ENCODE results near the gene LRP1.

The LRP1 gene

DNA sequence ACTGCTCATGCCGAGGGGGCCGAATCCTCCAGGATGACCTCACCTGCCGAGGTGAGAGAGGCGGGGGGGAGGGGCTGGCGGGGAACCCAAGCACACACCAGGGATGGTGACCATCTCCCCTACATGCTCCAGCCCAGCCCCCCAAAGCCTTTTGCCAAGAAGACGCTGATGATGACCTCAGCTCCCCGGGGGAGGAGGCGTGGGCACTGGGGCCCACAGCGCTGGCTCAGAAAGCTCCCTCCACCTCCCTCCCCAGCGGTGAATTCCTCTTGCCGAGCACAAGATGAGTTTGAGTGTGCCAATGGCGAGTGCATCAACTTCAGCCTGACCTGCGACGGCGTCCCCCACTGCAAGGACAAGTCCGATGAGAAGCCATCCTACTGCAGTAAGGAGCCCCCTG lies 64.6 kb downstream of the LRP1 start:
- H3K27ac ChIP-seq = no peak overlapping the region
- TF ChIP-seq, protein P1, sequence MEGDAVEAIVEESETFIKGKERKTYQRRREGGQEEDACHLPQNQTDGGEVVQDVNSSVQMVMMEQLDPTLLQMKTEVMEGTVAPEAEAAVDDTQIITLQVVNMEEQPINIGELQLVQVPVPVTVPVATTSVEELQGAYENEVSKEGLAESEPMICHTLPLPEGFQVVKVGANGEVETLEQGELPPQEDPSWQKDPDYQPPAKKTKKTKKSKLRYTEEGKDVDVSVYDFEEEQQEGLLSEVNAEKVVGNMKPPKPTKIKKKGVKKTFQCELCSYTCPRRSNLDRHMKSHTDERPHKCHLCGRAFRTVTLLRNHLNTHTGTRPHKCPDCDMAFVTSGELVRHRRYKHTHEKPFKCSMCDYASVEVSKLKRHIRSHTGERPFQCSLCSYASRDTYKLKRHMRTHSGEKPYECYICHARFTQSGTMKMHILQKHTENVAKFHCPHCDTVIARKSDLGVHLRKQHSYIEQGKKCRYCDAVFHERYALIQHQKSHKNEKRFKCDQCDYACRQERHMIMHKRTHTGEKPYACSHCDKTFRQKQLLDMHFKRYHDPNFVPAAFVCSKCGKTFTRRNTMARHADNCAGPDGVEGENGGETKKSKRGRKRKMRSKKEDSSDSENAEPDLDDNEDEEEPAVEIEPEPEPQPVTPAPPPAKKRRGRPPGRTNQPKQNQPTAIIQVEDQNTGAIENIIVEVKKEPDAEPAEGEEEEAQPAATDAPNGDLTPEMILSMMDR (IDR thresholded peaks at IDR 0.05) = no peak
- TF ChIP-seq ZFX (IDR thresholded peaks at IDR 0.05; ENCODE audit: borderline replicate concordance) = no peak

- no peak overlapping the region for H3K27ac ChIP-seq
Measured at GRCh38 chr12:57193706-57194245, 65.5 kb downstream of the LRP1 start.

GRCh38 chr12:57194253-57194652 lies 66.0 kb downstream of the LRP1 start:
- TF ChIP-seq ZFX (IDR thresholded peaks at IDR 0.05; ENCODE audit: borderline replicate concordance) = no peak
- no peak overlapping the region for H3K27ac ChIP-seq

More at GRCh38 chr12:57193706-57194245, 65.5 kb downstream of the LRP1 start:
- no peak for TF ChIP-seq ZFX (IDR thresholded peaks at IDR 0.05; ENCODE audit: borderline replicate concordance)
- TF ChIP-seq, protein P1 (IDR thresholded peaks at IDR 0.05) = no peak

DNA sequence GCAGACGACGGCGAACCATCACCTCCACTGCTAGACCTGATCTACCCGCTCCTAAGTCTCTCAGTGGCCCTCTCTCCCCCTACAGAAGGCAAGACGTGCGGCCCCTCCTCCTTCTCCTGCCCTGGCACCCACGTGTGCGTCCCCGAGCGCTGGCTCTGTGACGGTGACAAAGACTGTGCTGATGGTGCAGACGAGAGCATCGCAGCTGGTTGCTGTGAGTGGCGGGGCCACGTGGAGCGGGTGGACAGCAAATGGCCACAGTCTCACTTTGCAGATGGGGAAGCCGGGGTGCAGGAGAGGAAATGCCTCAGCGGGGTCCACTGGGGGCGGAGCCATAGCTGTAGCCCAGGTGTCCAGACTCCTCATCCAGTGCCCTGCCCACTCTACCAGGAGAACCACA lies 66.9 kb downstream of the LRP1 start:
- TF ChIP-seq ZFX (IDR thresholded peaks at IDR 0.05; ENCODE audit: borderline replicate concordance) = no peak
- TF ChIP-seq, protein P1 (IDR thresholded peaks at IDR 0.05) = no peak
- H3K27ac ChIP-seq = no peak overlapping the region

DNA sequence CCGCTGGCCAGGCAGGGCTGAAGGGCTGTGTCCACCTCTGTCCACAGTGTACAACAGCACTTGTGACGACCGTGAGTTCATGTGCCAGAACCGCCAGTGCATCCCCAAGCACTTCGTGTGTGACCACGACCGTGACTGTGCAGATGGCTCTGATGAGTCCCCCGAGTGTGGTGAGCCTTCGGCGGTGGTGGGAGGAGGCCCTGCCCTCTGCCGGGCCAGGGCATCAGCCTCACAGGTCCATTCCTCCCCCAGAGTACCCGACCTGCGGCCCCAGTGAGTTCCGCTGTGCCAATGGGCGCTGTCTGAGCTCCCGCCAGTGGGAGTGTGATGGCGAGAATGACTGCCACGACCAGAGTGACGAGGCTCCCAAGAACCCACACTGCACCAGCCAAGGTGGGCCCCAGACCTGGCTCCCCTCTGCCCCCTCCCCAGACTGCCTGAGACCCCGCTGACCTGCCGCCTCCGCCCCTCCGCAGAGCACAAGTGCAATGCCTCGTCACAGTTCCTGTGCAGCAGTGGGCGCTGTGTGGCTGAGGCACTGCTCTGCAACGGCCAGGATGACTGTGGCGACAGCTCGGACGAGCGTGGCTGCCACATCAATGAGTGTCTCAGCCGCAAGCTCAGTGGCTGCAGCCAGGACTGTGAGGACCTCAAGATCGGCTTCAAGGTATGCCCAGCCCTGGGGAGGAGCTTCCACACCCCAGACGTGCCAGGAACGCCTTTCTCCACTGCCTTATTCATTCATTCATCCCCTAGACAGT lies 67.5 kb downstream of the LRP1 start:
- TF ChIP-seq, protein P1 (IDR thresholded peaks at IDR 0.05) = peak; percentile 42
- no peak for TF ChIP-seq ZFX (IDR thresholded peaks at IDR 0.05; ENCODE audit: borderline replicate concordance)
- H3K27ac ChIP-seq = no peak overlapping the region

GRCh38 chr12:57196439-57196838 lies 68.2 kb downstream of the LRP1 start:
- H3K27ac ChIP-seq = no peak overlapping the region
- TF ChIP-seq ZFX (IDR thresholded peaks at IDR 0.05; ENCODE audit: borderline replicate concordance) = no peak

DNA sequence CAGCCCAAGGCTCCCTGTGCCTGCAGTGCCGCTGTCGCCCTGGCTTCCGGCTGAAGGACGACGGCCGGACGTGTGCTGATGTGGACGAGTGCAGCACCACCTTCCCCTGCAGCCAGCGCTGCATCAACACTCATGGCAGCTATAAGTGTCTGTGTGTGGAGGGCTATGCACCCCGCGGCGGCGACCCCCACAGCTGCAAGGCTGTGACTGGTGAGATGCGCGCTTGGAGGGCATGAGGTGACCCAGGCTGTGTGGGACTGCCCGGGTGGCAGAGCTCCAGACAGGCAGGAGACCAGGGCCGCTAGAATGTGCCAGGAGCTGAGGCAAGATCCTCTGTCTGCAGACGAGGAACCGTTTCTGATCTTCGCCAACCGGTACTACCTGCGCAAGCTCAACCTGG lies 68.7 kb downstream of the LRP1 start:
- TF ChIP-seq, protein P1 (IDR thresholded peaks at IDR 0.05) = no peak
- TF ChIP-seq ZFX (IDR thresholded peaks at IDR 0.05; ENCODE audit: borderline replicate concordance) = no peak
- H3K27ac ChIP-seq = no peak overlapping the region

GRCh38 chr12:57198329-57198728 lies 70.0 kb downstream of the LRP1 start:
- TF ChIP-seq, protein P1 (IDR thresholded peaks at IDR 0.05) = no peak
- no peak for TF ChIP-seq ZFX (IDR thresholded peaks at IDR 0.05; ENCODE audit: borderline replicate concordance)
- H3K27ac ChIP-seq = no peak overlapping the region

Measured in 22Rv1 (cell line).